Endothelial cell of umbilical vein (primary cell): ENCODE data around the gene MEIOB. TPM values are rescaled to one million over a fixed set of nuclear protein-coding genes. Genes with fewer than 3 reads are reported as not detected.

Experiments
- BruUV-seq: library from RNA; stranded (reverse); fragments of 400-500 nt; replicated peaks from 2 replicates; lab custom pipeline; 2021; lab: Mats Ljungman, UMichigan
- CTCF ChIA-PET: fragments of 300-600, 350-600 bp; sonication (Branson Sonifier 250); formaldehyde crosslinking; loops from one replicate; lab custom pipeline; 2021; ENCODE audit warnings: antibody characterized with exemption, inconsistent platforms; lab: Charles Lee
- POLR2A ChIA-PET: fragments of 300-600, 350-600 bp; sonication (Branson Sonifier 250); formaldehyde crosslinking; loops from one replicate; lab custom pipeline; 2021; ENCODE audit warnings: antibody characterized with exemption, inconsistent platforms; lab: Charles Lee
- DNase-seq: peaks from one replicate; pipeline ENCODE4 v3.0.0-alpha.2; 2011; ENCODE audit warnings: low read depth, low spot score
- FAIRE-seq: peaks from 2 replicates; lab custom pipeline; 2011; peaks lifted over from hg19 to GRCh38; lab: Jason Lieb, UNC
- H2AFZ ChIP-seq: 2 replicates; pipeline ENCODE4 v1.6.0; 2012; ENCODE audit warnings: low read depth, low read length, control low read depth, inconsistent platforms
- H3K27ac ChIP-seq: 2 replicates; pipeline ENCODE4 v1.5.1; 2011; ENCODE audit warnings: low read depth, mild to moderate bottlenecking, control low read depth, low read length, moderate library complexity; ENCODE audit not compliant: insufficient read depth
- H3K27me3 ChIP-seq, 2 experiments: 2 replicates each; pipeline versions ENCODE4 v1.6.0 to v1.6.1; 2011; ENCODE audit warnings: low read length in 2 of 2, mixed read lengths in 1 of 2; ENCODE audit not compliant: control insufficient read depth in 2 of 2, insufficient read depth in 2 of 2
- H3K36me3 ChIP-seq, 2 experiments: 2 replicates in 1 of 2; 3 replicates in 1 of 2; pipeline ENCODE4 v1.5.1; 2011; ENCODE audit warnings: low read length in 2 of 2, mild to moderate bottlenecking in 1 of 2, moderate library complexity in 1 of 2; ENCODE audit not compliant: control insufficient read depth in 2 of 2, insufficient read depth in 2 of 2; ENCODE audit errors: extremely low read depth in 1 of 2
- H3K4me1 ChIP-seq: 3 replicates; pipeline ENCODE4 v1.5.1; 2011; ENCODE audit warnings: mild to moderate bottlenecking, low read length; ENCODE audit not compliant: control insufficient read depth, insufficient read depth; ENCODE audit errors: extremely low read depth
- H3K4me2 ChIP-seq: 2 replicates; pipeline ENCODE4 v1.6.1; 2011; ENCODE audit warnings: low read length, control low read depth, mixed read lengths; ENCODE audit not compliant: insufficient read depth
- H3K4me3 ChIP-seq, 3 experiments: fragments of 200-600 bp in 1 of 3; sonication (generic), shearing (Covaris generic) in 1 of 3; replicated peaks in 1 of 3; 2 replicates each; pipeline ENCODE4 v1.5.1; 2011 to 2016; ENCODE audit warnings: control low read depth in 3 of 3, low read length in 3 of 3, mild to moderate bottlenecking in 2 of 3, inconsistent platforms in 1 of 3, low read depth in 1 of 3, moderate library complexity in 1 of 3; ENCODE audit not compliant: insufficient read depth in 1 of 3
- H3K79me2 ChIP-seq: 2 replicates; pipeline ENCODE4 v1.6.0; 2012; ENCODE audit warnings: low read length, inconsistent platforms; ENCODE audit not compliant: control insufficient read depth, insufficient read depth
- H3K9ac ChIP-seq: replicated peaks from 2 replicates; pipeline ENCODE3; 2011; ENCODE audit warnings: low read length, control low read depth; ENCODE audit not compliant: insufficient read depth; ENCODE audit errors: extremely low read depth
- H3K9me1 ChIP-seq: replicated peaks from 3 replicates; pipeline ENCODE4 v1.6.0; 2011; ENCODE audit warnings: mild to moderate bottlenecking, low read length; ENCODE audit not compliant: control insufficient read depth, insufficient read depth; ENCODE audit errors: extremely low read depth
- H3K9me3 ChIP-seq: replicated peaks from 2 replicates; pipeline ENCODE4 v1.5.1; 2012; ENCODE audit warnings: low read length, inconsistent platforms; ENCODE audit not compliant: control insufficient read depth, insufficient read depth
- H4K20me1 ChIP-seq: replicated peaks from 2 replicates; pipeline ENCODE3; 2011; ENCODE audit warnings: mild to moderate bottlenecking, low read length; ENCODE audit not compliant: control insufficient read depth, insufficient read depth; ENCODE audit errors: extremely low read depth
- CTCF ChIP-seq, 2 donors: IDR thresholded peaks; 1 replicate in 1 of 2; 2 replicates in 1 of 2; pipeline ENCODE4 v1.5.1; 2011; ENCODE audit warnings: low read length in 2 of 2, mild to moderate bottlenecking in 2 of 2, moderate library complexity in 2 of 2, control low read depth in 1 of 2, inconsistent platforms in 1 of 2, low read depth in 1 of 2; ENCODE audit not compliant: insufficient read depth in 1 of 2; ENCODE audit errors: extremely low read depth in 1 of 2
- EZH2 ChIP-seq: IDR thresholded peaks from 2 replicates; pipeline ENCODE4 v1.6.1; 2012; ENCODE audit warnings: borderline replicate concordance, low read depth, mild to moderate bottlenecking, moderate library complexity, low read length, inconsistent platforms; ENCODE audit not compliant: severe bottlenecking
- FOS ChIP-seq: IDR thresholded peaks from 2 replicates; pipeline ENCODE4 v1.6.1; 2011; ENCODE audit warnings: mild to moderate bottlenecking, low read length, moderate library complexity, borderline replicate concordance; ENCODE audit not compliant: insufficient read depth
- GATA2 ChIP-seq: IDR thresholded peaks from 2 replicates; pipeline ENCODE4 v1.7.0; 2011; ENCODE audit warnings: low read depth, mild to moderate bottlenecking, moderate library complexity, mixed read lengths, low read length; ENCODE audit not compliant: insufficient read length, insufficient read depth
- JUN ChIP-seq: IDR thresholded peaks from 2 replicates; pipeline ENCODE4 v1.6.1; 2011; ENCODE audit warnings: borderline replicate concordance, low read depth; ENCODE audit not compliant: insufficient read length, insufficient read depth
- MYC ChIP-seq: IDR thresholded peaks from one replicate; pipeline ENCODE4 v1.6.1; 2011; ENCODE audit warnings: mild to moderate bottlenecking, low read depth, low read length
- POLR2A ChIP-seq: IDR thresholded peaks from 2 replicates; pipeline ENCODE4 v1.6.1; 2012; ENCODE audit warnings: low read depth, mild to moderate bottlenecking, control low read depth, low read length
- POLR2AphosphoS5 ChIP-seq: IDR thresholded peaks from 2 replicates; pipeline ENCODE4 v1.6.1; 2012; ENCODE audit warnings: low read depth, mild to moderate bottlenecking, control low read depth, low read length, moderate library complexity; ENCODE audit not compliant: insufficient read depth
- dilution Hi-C: fragments of 300-500 bp; cut with MboI; formaldehyde crosslinking; loops from one replicate; pipeline ENCODE4 v1.15.0; 2019; ENCODE audit warnings: low sequenced_read_pairs; ENCODE audit not compliant: extremely low pct_ligation_motif_present
- intact Hi-C: fragments of 100-400 bp; cut with micrococcal nuclease; formaldehyde crosslinking; loops from one replicate; pipeline ENCODE4 v1.10.0; 2022
- polyA plus RNA-seq, 4 experiments: library from polyadenylated mRNA; depleted of rRNA in 3 of 4; stranded (reverse) in 3 of 4; unstranded in 1 of 4; fragments of >200 nt; gene quantifications; 2 replicates each; pipeline versions ENCODE4 v1.2.1 to v1.2.3, GENCODE V29; 2011 to 2012; ENCODE audit warnings: missing spikeins in 1 of 4
- total RNA-seq: library from RNA; stranded (reverse); gene quantifications from 2 replicates; pipeline ENCODE4 v1.2.3, GENCODE V29; 2021
- TF ChIP-seq, protein P1 (sequence below): IDR thresholded peaks from 2 replicates; pipeline ENCODE4 v1.6.1; 2011; ENCODE audit not compliant: insufficient read depth, insufficient read length

MEIOB gene
- total and polyA plus RNA-seq, 2 donors (not counting 3 experiments of a cell fraction or from before 2014, with no cell fraction given): 0.04 TPM; not detected in 1

DNA sequence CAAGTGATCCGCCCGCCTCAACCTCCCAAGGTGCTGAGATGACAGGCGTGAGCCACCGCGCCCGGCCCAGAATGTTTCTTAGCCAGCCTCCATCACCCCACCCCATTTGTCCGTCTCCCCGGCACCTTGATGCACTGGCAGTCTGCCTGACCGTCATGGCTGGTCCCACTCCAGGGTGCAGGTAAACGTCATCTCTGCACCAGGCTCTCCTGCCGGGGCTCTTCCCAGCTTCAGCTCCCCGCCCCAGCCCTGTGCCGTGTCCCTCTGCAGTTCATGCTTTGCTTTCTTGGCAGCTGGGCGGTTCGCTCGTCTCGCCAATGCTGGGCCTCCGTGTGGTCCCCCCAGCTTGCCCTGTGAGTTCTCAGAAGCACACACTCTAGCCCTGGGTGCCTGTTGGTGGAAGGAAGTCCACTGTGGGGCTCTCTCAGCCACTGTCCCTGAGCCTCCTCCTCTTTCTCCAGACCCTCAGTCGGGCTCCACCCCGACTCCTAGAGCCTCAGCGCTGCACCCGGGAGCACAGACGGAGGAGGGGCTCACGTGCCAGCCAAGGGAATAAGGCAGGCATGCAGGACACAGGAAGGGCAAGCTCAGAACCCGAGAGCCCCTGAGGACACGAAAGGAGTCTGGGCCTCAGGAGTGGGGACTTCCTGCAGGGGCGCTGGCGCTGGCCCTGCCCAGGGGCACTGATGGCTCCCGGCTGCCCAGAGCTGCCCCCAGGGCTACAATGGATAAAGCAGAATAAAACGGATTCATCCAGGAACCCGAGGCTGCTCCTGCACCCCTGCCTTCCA is 34.3 kb upstream of the MEIOB start:
- Histone ChIP-seq H3K27ac (no peak overlapping the region), H3K36me3 (no peaks in the 10 kb centered on the region), H3K4me2 (no peak overlapping the region), H3K4me3 (no peak overlapping the region), H2AFZ (no peak overlapping the region), H3K9me3 (no peaks in the 10 kb centered on the region), H4K20me1 (no peaks in the 10 kb centered on the region), H3K79me2 (no peaks in the 10 kb centered on the region), H3K9ac (no peak overlapping the region), H3K4me1 (no peaks in the 10 kb centered on the region), H3K27me3 (peaks cover 5 to 6% of the 10 kb centered on the region in 2 experiments), H3K9me1 (no peaks in the 10 kb centered on the region)
- no peak for TF ChIP-seq EZH2
- ChIA-PET CTCF (no interaction called here), POLR2A (no interaction called here)
- DNase-seq (no peak), FAIRE-seq (no peak)
- intact Hi-C loops: no loop called here
- BruUV-seq: no TSS peak
- dilution Hi-C loops: no loop called here

DNA sequence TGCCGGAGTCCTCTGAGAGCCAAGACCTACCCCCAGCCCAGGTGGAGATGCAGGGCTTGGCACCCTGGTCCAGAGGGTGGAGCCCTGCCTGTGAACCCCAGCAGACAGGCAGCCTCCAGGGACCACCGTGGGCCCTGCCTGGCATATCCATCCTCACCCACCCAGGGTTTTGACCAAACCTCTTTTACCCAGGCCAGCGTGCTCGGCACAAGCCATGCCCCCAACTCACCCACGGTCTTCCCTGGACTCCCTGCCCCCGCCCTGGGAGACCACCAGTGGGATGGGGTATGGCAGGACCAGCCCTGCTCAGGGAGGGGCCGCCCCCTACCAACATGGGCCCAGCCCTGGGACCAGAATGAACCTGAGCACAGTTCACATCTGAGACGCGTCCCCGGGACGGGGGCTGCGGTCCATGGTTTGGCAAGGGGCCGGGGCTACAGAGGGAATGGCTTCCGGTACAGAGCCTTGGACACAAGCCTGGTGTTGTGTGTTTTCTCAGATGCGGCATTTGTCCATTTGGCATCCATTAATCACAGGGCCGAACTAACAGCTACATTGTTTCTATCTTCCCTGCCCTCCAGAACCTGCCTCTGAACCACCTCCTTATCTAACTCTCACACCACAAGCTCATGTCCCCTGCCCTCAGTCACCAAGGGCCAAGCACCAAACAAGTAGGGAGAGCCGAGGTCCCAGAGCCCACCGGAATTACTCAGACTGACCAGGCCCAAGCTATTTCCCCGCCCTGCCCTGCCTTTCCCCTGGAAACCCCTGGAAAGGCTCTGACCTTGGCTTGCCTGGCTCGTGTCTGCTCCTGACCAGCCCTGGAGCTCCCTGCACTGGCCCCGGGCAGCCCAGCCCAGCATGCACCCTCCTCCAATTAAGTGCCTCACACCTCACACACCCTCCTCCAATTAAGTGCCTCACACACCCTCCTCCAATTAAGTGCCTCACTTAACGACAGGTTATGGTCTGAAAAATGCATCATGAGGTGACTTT is 32.2 kb upstream of the MEIOB start:
- POLR2A ChIA-PET: no interaction called here

More for the DNA sequence above, 32.2 kb upstream of the MEIOB start:
- H2AFZ ChIP-seq: no peak overlapping the region
- no peaks in the 10 kb centered on the region for H3K79me2 ChIP-seq
- H3K9ac ChIP-seq: no peak overlapping the region
- intact Hi-C loops: no loop called here
- FAIRE-seq (no peak), DNase-seq (no peak)
- no peak overlapping the region for H3K27ac ChIP-seq
- H3K4me2 ChIP-seq: no peak overlapping the region
- peaks cover 5 to 6% of the 10 kb centered on the region in 2 experiments for H3K27me3 ChIP-seq
- no peaks in the 10 kb centered on the region for H3K4me1 ChIP-seq
- CTCF ChIA-PET: interaction anchor here (1.5 kb wide), 1 partner anchor 12 kb away, joined by 3 read pairs; no protein-coding TSS in a partner anchor
- no peaks in the 10 kb centered on the region for H3K9me1 ChIP-seq
- BruUV-seq: no TSS peak
- no peak overlapping the region for H3K4me3 ChIP-seq
- TF ChIP-seq EZH2: no peak
- TF ChIP-seq GATA2: no peak
- TF ChIP-seq POLR2AphosphoS5: no peak
- TF ChIP-seq POLR2A: no peak
- no peak for TF ChIP-seq JUN
- TF ChIP-seq CTCF (IDR thresholded peaks at IDR 0.05; ENCODE audit: extremely low read depth in 1 of 2, insufficient read depth in 1 of 2, low read depth in 1 of 2, low read length in 2 of 2): no peak
- TF ChIP-seq FOS: no peak
- TF ChIP-seq MYC: no peak
- TF ChIP-seq, protein P1, sequence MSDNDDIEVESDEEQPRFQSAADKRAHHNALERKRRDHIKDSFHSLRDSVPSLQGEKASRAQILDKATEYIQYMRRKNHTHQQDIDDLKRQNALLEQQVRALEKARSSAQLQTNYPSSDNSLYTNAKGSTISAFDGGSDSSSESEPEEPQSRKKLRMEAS: no peak
- H4K20me1 ChIP-seq: no peaks in the 10 kb centered on the region
- no peaks in the 10 kb centered on the region for H3K9me3 ChIP-seq
- no peaks in the 10 kb centered on the region for H3K36me3 ChIP-seq
- dilution Hi-C loops: no loop called here
